HG02973 (cell line): ENCODE results near the gene TNKS1BP1.
"Not testable (repeated sequence)": the region's sequence is repeated elsewhere in the genome, so short reads cannot be mapped to it uniquely, and the experiment has no call there.

Experiments
- ATAC-seq: cut with Tn5 transposase; IDR thresholded peaks from one replicate; pipeline ENCODE4 v1.9.1; 2021; ENCODE audit warnings: moderate library complexity; ENCODE audit not compliant: unreplicated experiment

The TNKS1BP1 gene

DNA sequence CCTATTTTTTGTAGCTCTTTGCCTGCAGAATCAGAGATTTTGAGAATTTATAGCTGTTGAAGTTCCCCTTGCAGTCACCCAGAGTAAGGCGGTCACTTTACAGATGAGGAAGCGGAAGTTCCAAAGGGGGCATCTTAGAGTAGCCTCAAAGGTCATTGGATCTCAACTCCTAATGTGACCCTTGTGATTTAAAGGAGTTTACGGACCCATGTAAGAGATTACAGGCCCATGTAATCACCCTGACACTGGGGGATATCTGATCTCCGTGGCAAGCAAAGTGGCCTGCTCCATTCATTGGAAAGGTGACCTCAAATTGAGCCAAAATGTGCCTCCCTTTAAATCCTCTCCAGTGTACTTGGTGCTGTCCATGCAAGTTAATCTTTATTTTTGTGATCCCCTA lies 29.1 kb upstream of the TNKS1BP1 start:
- no peak for ATAC-seq

DNA sequence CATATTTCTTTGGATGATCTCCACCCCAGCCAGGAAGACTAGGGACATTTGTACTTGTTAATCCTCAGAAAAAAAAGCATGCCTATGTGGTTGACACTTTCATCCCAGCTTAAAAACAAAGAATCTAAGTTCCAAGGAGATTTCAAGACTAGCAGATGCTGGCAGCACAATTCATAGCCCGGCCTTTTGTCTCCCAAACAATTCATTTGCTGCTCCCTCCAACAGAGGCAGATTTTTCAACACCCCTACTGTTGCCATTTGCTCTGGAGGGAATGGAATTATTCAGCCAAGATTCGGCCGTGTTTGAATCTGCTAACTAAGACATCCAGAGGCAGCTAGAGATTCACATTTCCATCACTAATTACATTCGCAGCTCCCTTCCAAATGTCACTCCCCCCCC lies 28.7 kb upstream of the TNKS1BP1 start:
- ATAC-seq: no peak

DNA sequence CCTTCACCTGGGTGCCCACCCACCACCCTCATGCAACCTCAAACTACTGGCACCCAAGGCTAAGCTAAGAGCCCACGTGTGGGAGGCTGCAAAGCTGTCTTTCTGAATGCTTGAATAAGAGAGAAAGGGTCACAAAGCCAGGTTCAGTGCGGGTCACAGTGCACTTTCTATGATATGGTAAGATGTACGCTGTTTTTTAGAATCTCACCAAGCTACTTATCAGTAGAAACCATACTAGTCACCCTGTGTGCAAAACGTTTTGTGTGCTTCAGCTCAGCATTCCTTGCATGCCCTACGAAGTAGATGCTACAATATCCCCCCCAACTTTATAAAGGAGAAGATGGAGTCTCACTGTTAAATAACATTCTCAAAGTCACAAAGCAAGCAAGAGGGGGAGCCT lies 28.3 kb upstream of the TNKS1BP1 start:
- ATAC-seq: no peak

DNA sequence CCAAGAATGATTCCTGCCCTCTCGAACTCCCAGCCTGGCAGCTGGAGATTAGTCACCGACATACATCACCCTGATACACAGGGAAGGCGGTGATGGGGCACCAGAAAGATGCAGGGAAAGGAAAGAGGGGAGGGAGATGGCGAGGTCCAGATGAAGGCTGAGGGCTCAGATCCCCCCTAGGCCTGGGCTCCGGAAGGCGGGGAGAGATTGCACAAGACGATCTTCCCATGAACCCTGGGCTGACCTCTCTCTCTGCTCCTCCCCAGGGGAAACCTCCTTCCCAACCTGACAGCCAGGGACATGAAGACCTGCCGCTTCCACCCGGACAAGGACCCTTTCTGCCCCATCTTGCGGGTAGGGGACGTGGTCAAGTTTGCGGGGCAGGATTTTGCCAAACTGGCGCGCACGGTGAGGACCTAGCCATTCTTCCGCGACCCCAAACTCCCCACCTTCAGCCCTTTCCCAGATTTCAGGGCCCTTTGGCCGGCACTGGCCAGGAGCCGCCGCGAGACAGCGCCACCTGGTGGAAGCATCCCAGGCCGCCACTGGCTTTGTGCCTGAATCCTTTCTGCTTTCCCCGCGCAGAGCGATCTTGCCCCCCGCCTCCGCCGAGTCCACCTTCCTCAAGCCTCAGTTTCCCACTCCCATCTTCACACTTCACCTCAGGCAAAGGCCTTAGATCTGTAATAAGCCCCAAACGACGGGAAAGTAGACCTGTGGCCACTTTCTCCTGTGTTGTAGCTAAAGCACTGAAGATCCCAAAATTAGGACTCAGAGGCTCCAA lies 24.9 kb upstream of the TNKS1BP1 start:
- no peak for ATAC-seq

DNA sequence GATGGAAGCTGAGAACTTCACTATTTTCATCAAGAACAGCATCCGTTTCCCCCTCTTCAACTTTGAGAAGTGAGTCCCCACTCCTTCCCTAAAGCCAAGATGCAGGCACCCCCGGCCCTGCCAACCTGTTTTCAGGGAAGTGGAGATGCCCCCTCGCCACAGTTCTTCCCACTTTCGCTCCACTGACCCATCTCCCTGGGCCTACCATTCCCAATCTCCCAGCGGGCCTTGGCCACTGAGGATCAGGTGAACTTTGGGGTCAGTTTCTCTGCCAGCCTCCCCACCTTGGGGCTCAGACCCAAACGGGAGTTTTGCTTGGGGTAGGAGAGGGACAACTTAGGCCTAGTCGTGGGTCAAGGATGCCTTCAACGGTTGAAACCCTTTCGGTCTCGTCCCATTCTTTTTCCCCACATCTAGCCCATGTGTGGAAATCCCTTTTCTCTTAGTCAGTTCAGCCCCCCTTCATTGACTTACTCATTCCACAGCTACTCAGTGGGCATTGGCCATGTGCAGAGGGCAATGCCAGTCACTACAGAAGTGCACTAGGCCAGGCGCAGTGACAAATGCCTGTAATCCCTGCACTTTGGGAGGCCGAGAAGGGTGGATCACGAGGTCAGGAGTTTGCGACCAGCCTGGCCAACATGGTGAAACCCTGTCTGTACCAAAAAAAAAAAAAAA lies 24.0 kb upstream of the TNKS1BP1 start:
- ATAC-seq: no peak

DNA sequence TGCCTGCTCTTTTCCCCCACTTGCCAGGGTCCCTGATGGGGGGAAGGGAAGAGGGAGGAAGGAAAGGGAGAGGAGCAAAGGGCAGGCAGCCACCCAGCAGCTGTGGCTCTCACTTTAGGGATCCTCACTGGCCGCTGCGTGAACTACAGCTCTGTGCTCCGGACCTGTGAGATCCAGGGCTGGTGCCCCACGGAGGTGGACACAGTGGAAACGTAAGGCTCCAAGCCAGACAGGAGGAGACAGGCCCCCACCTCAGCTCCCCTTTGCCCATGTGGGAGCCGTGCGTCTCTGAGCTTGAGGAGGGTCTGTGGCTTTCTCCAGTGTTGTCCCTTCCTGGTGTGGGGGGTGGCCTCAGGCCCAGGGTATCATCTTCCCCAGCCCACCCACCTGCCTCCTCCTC lies 23.3 kb upstream of the TNKS1BP1 start:
- no peak for ATAC-seq

DNA sequence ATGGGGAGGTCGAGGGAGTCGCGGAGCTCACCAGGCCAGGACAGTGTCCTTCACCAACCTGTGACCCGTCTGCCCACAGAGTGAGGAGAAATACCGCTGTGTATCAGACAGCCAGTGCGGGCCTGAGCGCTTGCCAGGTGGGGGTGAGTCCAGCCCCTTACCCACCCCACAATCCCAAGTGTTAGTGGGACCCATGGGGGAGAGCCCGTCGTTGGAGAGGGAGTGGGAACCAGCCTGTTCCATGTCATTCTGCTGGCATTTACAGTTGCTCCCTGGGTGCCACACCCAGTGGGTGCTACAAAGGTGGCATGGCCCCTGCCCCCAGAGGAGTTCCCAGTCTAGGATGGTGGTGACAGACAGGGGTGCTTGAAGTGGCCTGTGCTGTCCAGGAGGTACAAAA lies 22.6 kb upstream of the TNKS1BP1 start:
- ATAC-seq: no peak

DNA sequence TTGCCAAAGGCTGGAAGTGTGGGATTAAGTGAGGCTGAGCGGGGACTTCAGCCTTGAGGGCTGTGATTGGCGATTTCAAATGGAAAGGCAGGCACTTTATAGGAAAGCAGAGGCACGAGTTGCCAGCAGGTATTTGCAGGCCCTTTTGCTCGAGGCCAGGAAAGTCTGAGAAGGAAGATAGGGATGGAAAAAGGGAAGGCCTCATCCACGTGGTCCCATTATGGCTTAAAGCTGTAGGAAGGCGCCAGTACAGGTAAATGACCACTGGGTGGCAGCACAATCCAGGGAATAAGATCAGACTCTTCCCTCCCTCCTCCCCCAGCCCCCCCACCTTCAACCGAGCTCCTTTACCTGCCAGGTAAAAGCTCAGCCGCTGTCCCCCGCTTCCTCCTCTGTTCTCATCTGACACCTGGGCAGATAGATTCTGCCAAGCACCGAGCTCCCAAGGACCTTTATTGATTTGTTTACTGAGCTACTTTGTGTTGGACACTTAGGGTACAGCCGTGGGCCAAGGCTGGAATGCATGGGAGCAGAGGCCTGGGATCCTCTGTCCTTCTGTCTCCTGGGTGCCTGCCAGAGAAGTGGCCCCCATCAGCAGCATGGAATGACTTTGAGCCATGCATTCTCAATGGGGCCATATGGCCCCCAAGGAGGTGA lies 20.9 kb upstream of the TNKS1BP1 start:
- peak; percentile 64 for ATAC-seq

DNA sequence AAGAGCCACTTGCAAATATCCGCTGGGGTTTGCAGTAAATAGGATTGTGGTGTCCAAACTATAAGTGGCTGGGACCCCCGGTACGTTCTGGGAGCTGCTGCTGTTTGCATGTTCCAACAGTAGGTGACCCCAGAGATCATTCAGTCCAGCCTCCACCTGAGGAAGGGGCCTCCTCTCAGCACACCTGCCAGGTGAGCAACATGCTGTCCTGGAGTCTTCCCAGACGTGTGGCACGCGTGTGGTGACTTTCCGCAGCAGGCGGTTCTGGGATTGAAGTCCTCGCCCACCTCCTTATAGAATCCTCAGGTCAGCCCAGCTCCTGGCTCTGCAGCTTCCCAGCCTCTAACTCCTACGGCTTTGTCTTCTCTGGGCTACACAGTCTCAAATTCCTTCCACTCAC lies 20.1 kb upstream of the TNKS1BP1 start:
- no peak for ATAC-seq

DNA sequence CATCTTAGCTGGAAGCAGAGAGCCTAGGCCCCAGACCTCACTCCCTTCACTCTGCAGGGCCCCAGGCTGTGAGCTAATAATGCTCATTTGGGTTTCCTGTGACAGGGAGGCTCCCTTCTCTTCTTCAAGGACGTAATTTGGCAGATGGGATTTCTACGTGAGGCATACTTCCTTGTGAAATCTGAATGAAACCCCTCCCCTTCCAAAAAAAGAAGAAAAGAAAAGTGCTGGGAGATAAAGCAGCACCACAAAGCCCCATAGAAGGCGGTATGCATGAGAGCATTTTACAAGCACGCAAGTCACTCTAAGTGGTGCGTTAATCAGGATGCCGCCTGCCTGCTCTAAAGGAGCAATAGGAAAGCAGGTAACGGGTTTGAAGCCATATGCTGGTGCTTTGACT lies 19.1 kb upstream of the TNKS1BP1 start:
- ATAC-seq: no peak

DNA sequence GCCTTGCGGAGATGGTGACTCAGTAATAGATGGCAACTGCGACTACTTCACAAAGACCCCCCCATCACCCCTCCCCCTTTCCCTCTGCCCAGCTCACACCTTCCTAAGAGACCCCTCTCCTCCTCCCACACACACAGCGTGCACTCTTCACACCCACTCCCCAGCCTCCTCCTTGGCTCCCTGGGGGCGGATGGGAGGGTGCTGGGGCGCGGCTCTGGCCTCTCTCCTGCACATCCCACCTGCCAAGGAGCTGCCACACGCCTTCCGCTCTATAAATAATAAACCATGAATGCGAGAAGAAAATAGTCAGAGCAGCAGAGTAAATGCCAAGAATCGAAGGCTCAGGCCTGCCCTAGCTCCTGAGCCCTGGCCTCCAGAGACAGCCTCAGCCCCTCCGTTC lies 17.9 kb upstream of the TNKS1BP1 start:
- ATAC-seq: no peak

DNA sequence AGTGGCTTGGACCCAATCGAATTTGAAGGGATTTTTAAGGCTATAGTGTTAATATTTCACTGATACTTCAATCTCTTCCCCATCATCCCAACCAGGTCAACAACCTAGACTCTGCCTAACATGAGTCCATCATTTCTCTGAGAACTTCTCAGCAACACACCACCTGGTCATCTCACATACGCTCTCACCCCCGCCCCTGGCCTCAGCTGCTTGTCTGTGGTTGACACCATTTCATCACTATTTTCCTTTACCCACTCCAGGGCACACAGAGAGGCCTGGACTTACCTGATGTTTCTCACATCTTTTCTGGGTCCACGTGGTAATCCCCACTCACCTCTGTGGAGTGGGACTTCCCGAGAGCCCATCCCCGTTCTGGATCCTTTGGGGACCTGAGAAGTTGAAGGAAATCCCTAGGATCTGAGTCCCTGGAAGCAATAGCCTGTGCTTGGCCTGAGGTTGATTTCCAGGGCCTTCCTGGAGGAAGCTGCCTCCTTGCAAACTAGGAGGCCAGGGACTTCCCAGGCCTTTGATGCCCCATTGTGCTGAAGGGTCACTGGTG lies 16.6 kb upstream of the TNKS1BP1 start:
- ATAC-seq: no peak

DNA sequence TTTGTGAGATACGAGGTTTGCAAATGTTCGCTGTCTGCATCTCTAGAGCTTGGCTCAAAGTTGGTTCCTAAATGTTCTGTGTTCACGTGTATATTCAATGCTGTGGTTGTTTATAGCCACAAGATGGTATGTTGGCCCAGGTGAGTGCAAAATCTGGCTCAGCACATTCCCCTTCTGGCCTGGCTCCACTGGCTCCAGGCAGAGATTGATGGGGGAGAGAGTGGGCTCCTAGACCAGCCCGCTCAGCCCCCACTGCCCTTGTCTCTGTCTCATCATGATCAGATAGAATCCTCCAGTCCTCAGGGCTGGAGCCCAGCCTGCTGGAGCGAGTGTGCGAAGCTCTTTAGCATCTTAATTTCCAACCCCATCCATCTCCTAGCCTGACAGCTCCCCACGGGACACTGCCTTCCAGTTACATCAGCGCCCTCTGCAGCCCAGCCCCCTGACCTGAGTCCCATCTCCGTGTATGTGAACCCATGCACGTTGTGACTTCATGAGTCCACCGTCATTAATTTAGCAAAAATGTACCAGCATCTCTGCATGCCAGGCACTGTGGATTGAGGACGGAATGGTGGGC lies 15.4 kb upstream of the TNKS1BP1 start:
- no peak for ATAC-seq

DNA sequence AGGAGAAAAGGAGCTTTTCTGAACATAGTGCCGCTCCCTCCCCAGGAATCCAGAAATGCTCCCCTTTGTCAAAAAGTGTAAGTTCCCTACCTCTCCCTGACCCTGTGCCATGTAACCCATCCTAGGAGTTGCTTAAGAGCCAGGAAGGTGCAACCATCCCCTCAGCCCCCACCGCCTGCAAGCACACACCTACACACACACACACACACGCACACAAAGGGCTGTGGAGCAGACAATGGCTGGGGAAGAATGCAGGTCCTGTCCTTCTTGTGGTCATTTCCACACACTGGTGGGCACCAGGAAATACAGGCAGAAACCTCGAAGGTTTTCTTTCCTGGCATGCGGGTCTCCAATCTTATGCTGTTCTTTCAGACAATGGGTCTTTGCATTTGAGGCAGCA lies 14.6 kb upstream of the TNKS1BP1 start:
- ATAC-seq: no peak

DNA sequence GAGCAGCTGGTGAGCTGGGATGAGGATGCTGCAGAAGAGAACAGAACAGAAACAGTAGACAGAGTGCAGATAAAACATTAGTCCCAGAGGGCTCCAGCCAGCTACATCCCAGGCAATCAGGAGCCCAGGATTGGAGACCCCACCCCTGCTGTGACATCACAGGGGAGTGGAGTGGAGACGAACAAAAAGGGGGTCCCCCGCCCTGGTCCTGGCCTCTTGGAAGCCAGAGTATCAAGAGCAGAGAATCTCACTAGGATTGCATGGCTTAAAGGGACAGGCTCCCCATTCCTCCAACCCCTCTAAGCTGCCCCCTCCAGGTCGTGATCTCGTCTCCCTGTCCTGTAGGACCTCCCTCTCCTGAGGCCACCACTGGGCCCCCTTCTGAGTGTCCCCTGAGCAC lies 13.4 kb upstream of the TNKS1BP1 start, which contains the start of gene P2RX3:
Gene P2RX3 (plus strand): TSS at position 211 of the 400 bp plus-strand sequence. CDS start 199 bp downstream, outside the sequence.
- ATAC-seq: no peak

DNA sequence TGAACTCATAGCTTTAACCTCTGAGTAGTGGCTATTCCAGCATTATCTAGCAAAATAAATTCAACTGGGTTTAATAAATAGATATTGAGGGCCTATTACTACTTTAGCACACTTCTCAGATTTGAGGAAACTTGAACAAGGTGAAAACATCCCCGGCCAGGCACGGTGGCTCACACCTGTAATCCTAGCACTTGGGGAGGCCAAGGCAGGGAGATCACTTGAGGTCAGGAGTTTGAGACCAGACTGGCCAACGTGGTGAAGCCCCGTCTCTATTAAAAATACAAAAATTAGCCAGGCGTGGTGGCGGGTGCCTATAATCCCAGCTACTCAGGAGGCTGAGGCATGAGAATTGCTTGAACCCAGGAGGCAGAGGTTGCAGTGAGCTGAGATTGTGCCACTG lies 12.1 kb upstream of the TNKS1BP1 start:
- ATAC-seq: not testable (repeated sequence)

DNA sequence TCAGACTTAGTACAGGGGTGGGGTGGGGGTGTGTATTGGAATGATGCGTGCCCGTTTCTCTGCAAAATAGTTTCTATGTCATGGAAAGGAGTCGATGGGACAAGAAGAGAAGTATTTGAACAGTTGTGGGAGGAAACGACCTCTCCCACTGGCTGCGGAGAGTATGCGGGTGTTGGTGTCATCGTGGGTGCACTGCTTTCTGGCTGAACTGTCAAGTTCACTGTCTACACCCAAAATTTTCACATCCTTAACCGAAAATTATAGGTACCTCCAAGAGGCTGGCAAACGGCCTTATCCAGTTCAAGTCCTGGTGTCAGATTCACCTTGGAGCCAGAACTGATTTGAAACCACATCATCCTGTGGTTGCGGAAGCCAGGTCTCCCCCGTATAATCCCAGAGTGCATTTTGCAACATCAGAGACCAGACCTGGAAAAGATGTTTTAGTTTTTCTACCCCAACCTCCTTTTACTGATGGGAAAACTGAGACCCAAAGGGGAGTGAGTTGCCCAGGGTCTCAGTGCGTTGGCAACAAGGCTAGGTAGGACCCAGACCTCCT lies 11.4 kb upstream of the TNKS1BP1 start:
- ATAC-seq: no peak

DNA sequence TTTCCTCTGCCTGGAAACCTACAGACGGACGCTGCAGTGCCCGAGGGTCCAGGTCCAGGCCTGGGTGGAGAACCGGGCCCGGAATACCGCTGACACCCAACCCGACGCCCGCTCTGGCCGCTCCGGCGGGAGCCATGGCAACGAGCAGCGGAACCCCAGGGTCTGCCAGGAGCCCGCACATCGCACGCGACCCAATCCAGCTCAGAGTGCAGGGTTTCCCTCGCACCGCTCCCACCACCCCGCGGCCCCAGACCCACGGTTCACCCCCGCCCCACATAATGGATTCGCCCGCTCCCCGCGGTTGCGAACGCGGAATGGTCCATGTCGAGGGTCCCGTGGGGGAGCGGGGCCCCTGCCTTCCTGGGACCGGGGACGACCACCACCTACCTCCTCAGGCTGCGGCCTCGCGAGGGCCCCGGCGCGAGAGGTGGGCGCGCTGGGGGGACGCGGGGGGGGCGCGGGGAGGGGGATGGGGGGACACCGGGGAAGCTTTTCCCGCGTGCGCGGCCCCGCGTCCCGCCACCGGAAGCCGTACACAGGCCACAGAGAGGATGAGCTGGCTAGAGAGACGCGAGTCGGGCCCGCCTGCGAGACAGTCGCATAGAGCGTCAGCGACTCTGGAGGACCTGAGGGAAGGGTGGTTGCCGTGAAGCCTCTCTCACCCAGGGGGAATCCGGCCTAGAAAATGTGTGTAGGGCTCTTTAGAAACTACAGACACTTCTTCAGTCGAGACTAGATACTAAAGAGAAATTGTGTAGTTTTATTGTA lies 10.8 kb upstream of the TNKS1BP1 start, which contains the start of gene SSRP1:
Gene SSRP1 (minus strand): TSS at position 550 of the 768 bp plus-strand sequence. CDS start 771 bp downstream, outside the sequence.
- ATAC-seq: peak; percentile 98

DNA sequence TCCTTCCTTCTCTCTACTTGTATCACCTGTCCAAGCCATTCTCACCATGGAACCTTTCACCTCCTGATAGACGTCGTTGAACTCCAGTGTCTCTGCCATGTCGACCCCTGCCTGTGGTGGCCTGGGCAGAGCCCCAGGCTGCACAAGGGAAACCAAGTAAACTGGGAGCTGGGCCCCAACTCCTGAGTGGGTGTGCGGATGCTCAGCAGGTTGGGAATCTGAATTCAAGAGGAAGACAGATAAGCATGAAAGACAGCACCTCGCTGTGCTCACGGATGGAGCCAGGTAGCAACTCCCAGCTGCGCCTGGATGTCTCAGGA lies 10.2 kb upstream of the TNKS1BP1 start:
- peak; percentile 2 for ATAC-seq
